Measurements from ENCODE around the gene FAM222A.

FAM222A gene

DNA sequence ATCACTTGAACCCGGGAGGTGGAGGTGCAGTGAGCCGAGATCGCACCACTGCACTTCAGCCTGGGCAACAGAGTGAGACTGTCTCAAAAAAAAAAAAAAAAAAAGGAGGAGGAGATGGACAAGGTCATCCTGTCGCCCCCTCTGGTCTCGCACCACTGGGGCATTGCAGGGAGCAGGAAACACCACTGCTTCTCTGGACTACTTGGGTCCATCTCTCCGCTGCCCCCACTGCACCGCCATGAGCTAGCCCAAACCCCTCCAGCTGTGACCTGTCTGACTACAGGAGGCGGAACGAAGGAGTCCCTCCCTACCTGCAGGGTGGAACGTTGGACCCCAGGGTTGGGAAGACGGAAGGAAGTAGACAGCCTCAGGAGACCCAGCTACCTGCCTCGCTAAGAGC is 18.2 kb upstream of the FAM222A start:
- no peaks in the 10 kb centered on the region for H3F3A ChIP-seq (ENCODE audit: insufficient read depth, low read length)
- TF ChIP-seq EZH2 (optimal IDR thresholded peaks at IDR 0.05; ENCODE audit: low read depth, low read length) (no peak), EZH2phosphoT487 (IDR thresholded peaks at IDR 0.05; ENCODE audit: low read length) (no peak), CTCF (IDR thresholded peaks at IDR 0.05; ENCODE audit: low read length) (no peak)
- H3K9me2 ChIP-seq (replicated peaks; ENCODE audit: insufficient read depth, low read length): no peaks in the 10 kb centered on the region
- H3K4me2 ChIP-seq (ENCODE audit: low read depth, low read length): no peak overlapping the region
- H3K27me3 ChIP-seq (replicated peaks; ENCODE audit: insufficient read depth, low read length): no peaks in the 10 kb centered on the region
- no peak overlapping the region for H3K27ac ChIP-seq (ENCODE audit: low read length)
- no peaks in the 10 kb centered on the region for H3K4me1 ChIP-seq (ENCODE audit: low read length)
- H3K36me3 ChIP-seq (replicated peaks; ENCODE audit: insufficient read depth, low read length): no peaks in the 10 kb centered on the region
- no peak overlapping the region for H3K9ac ChIP-seq (ENCODE audit: low read length)
- no peak overlapping the region for H3K4me3 ChIP-seq (ENCODE audit: low read length)
- H3K9me3 ChIP-seq (replicated peaks; ENCODE audit: insufficient read depth, low read length): no peaks in the 10 kb centered on the region
- no peak overlapping the region for H2AFZ ChIP-seq (ENCODE audit: low read length)
- no peak for DNase-seq
- H4K20me1 ChIP-seq (ENCODE audit: insufficient read depth, low read length): no peaks in the 10 kb centered on the region
- H3K79me2 ChIP-seq (ENCODE audit: low read length): no peaks in the 10 kb centered on the region

- no peaks in the 10 kb centered on the region for H3K79me2 ChIP-seq (ENCODE audit: low read length)
- H2AFZ ChIP-seq (ENCODE audit: low read length): no peak overlapping the region
- H4K20me1 ChIP-seq (ENCODE audit: insufficient read depth, low read length): no peaks in the 10 kb centered on the region
- no peaks in the 10 kb centered on the region for H3K4me1 ChIP-seq (ENCODE audit: low read length)
- no peaks in the 10 kb centered on the region for H3F3A ChIP-seq (ENCODE audit: insufficient read depth, low read length)
- TF ChIP-seq EZH2 (optimal IDR thresholded peaks at IDR 0.05; ENCODE audit: low read depth, low read length) (no peak), EZH2phosphoT487 (IDR thresholded peaks at IDR 0.05; ENCODE audit: low read length) (no peak), CTCF (IDR thresholded peaks at IDR 0.05; ENCODE audit: low read length) (no peak)
- H3K4me2 ChIP-seq (ENCODE audit: low read depth, low read length): no peak overlapping the region
- H3K9ac ChIP-seq (ENCODE audit: low read length): no peak overlapping the region
- H3K27ac ChIP-seq (ENCODE audit: low read length): no peak overlapping the region
- H3K9me3 ChIP-seq (replicated peaks; ENCODE audit: insufficient read depth, low read length): no peaks in the 10 kb centered on the region
- H3K27me3 ChIP-seq (replicated peaks; ENCODE audit: insufficient read depth, low read length): no peaks in the 10 kb centered on the region
- H3K9me2 ChIP-seq (replicated peaks; ENCODE audit: insufficient read depth, low read length): no peaks in the 10 kb centered on the region
- no peak overlapping the region for H3K4me3 ChIP-seq (ENCODE audit: low read length)
- H3K36me3 ChIP-seq (replicated peaks; ENCODE audit: insufficient read depth, low read length): no peaks in the 10 kb centered on the region
- no peak for DNase-seq
These were observed 17.6 kb upstream of the FAM222A start for GRCh38 chr12:109695961-109696461.

DNA sequence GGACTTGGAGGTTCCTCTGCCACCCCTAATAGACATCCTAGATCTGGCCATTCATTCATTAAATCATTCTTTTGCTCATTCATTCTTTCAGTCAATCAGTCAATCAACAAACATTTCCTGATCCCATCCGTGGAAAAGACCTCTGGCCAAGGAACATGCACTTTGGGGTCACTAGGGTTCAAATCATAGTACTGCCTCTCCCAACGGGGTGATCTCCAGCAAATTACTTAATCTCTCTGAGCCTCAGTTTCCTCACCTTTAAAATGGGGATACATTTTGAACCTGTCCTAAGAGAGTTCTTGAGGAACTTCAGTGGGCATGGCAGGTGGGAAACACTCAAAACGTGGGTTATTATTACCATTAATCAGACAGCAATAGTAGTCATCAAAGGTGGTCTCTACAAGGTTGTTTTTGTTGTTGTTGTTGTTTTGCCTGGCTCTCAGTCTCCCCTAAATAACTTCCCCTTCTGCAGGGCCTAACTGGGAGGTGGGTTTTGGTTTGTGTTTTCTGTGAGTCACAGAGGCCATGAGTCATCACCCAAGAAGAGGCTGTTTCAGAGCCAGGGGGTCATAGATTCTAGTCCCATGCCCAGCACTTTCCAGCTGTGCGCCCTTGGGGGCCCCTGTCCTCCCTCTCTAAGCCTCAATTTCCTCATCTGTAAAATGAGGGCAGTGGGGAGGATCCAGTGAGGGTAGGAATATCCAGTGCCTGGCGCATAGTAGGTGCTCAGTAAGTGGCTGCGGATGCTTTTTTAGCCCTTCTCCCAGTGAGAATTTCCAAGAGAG is 16.9 kb upstream of the FAM222A start:
- Histone ChIP-seq H3F3A (ENCODE audit: insufficient read depth, low read length) (no peaks in the 10 kb centered on the region), H3K4me2 (ENCODE audit: low read depth, low read length) (no peak overlapping the region), H3K27me3 (replicated peaks; ENCODE audit: insufficient read depth, low read length) (no peaks in the 10 kb centered on the region), H3K4me3 (ENCODE audit: low read length) (no peak overlapping the region), H2AFZ (ENCODE audit: low read length) (no peak overlapping the region), H3K9me3 (replicated peaks; ENCODE audit: insufficient read depth, low read length) (no peaks in the 10 kb centered on the region), H3K9ac (ENCODE audit: low read length) (no peak overlapping the region), H3K9me2 (replicated peaks; ENCODE audit: insufficient read depth, low read length) (no peaks in the 10 kb centered on the region), H3K27ac (ENCODE audit: low read length) (no peak overlapping the region), H3K4me1 (ENCODE audit: low read length) (no peaks in the 10 kb centered on the region), H3K79me2 (ENCODE audit: low read length) (no peaks in the 10 kb centered on the region), H4K20me1 (ENCODE audit: insufficient read depth, low read length) (no peaks in the 10 kb centered on the region), H3K36me3 (replicated peaks; ENCODE audit: insufficient read depth, low read length) (no peaks in the 10 kb centered on the region)
- no peak for DNase-seq
- TF ChIP-seq EZH2 (optimal IDR thresholded peaks at IDR 0.05; ENCODE audit: low read depth, low read length) (no peak), EZH2phosphoT487 (IDR thresholded peaks at IDR 0.05; ENCODE audit: low read length) (no peak), CTCF (IDR thresholded peaks at IDR 0.05; ENCODE audit: low read length) (no peak)

Data from MM.1S (cell line).